H1 (cell line): ENCODE results near the gene LPCAT1. TPM values are rescaled to one million over a fixed set of nuclear protein-coding genes. Genes with fewer than 3 reads are reported as not detected.

ENCODE experiments used
- ASH2L ChIP-seq: fragments of 200-600, 300-600 bp; sonication (generic); IDR thresholded peaks from one replicate; pipeline ENCODE4 v1.7.1; 2017; ENCODE audit warnings: low read length
- HDAC6 ChIP-seq: IDR thresholded peaks from one replicate; pipeline ENCODE4 v1.7.1; 2012; ENCODE audit warnings: low read depth, mild to moderate bottlenecking, inconsistent platforms, low read length, moderate library complexity
- polyA plus RNA-seq, 7 experiments: library from polyadenylated mRNA; depleted of rRNA in 3 of 7; stranded (reverse) in 5 of 7; unstranded in 2 of 7; fragments of >200 nt in 5 of 7; fragments of 200-250 nt in 2 of 7; gene quantifications; 1 replicate in 5 of 7; 2 replicates in 1 of 7; 4 replicates in 1 of 7; pipeline versions ENCODE4 v1.2.1 to v1.2.3, GENCODE V29; 2011 to 2013; ENCODE audit warnings: missing spikeins in 2 of 7, mixed read lengths in 2 of 7
- total RNA-seq: library from RNA; stranded (reverse); fragmentation: NEBNext Ultra II Directional; extraction: Animal tissue kit (Norgen Biotek cat#: 25700); gene quantifications from 2 replicates; pipeline ENCODE4 v1.2.1, GENCODE V29; 2021

LPCAT1 gene
- total and polyA plus RNA-seq, 2 of the 8 experiments (the other 6 are each of a cell fraction or from before 2014, with no cell fraction given): 107 to 260 TPM

GRCh38 chr5:1484730-1485578 lies 38.8 kb downstream of the LPCAT1 start (continued):
- no peak for TF ChIP-seq ASH2L
- TF ChIP-seq HDAC6: no peak
